Spleen (tissue), 7 donors: ENCODE data around the gene BCAT1.

Experiments
- CTCF ChIP-seq, 11 experiments: fragments of 200-600 bp in 7 of 11; fragments of 450-650 bp in 4 of 11; sonication (generic) in 4 of 11; IDR thresholded peaks in 8 of 11; conservative IDR thresholded peaks in 3 of 11; 1 replicate in 7 of 11; 2 replicates in 4 of 11; pipeline versions ENCODE4 v1.4.0 to v1.8.0; 2016 to 2021; ENCODE audit warnings: antibody characterized with exemption in 11 of 11, inconsistent platforms in 4 of 11, mild to moderate bottlenecking in 1 of 11
- POLR2A ChIP-seq, 3 donors: fragments of 450-650 bp; IDR thresholded peaks; one replicate each; pipeline ENCODE4 v1.5.1; 2017; ENCODE audit warnings: antibody characterized with exemption in 3 of 3, mild to moderate bottlenecking in 1 of 3
- POLR2AphosphoS5 ChIP-seq, 3 donors: sonication (generic); formaldehyde crosslinking; IDR thresholded peaks; one replicate each; pipeline ENCODE4 v1.5.1; 2017; ENCODE audit warnings: antibody characterized with exemption in 3 of 3
- donor health status: DM: no; HTN: no; CAD: no; lungs with moderate emphysema.
- donor health status: DM: no; HTN: no; CAD: no.
- donor health status: DM: no; HTN: no; CAD: no.

GRCh38 chr12:24952389-24952788, 3.5 kb upstream of the BCAT1 start:
- no peak for TF ChIP-seq CTCF (IDR thresholded peaks at IDR 0.05 in 8 of 11, conservative IDR thresholded peaks at IDR 0.05 in 3 of 11)
- TF ChIP-seq POLR2A (IDR thresholded peaks at IDR 0.05) = no peak
- TF ChIP-seq POLR2AphosphoS5 (IDR thresholded peaks at IDR 0.05) = no peak
